VCaP (cell line): Measurements from ENCODE around the gene RCBTB2.

Experiments used
- H3K27ac ChIP-seq: fragments of 450-650 bp; 2 replicates; pipeline ENCODE4 v1.5.1; 2017
- TF ChIP-seq, protein P1 (sequence below): fragments of 450-650 bp; conservative IDR thresholded peaks from 2 replicates; pipeline ENCODE4 v1.5.1; 2017; ENCODE audit warnings: mild to moderate bottlenecking, moderate library complexity

RCBTB2 gene

DNA sequence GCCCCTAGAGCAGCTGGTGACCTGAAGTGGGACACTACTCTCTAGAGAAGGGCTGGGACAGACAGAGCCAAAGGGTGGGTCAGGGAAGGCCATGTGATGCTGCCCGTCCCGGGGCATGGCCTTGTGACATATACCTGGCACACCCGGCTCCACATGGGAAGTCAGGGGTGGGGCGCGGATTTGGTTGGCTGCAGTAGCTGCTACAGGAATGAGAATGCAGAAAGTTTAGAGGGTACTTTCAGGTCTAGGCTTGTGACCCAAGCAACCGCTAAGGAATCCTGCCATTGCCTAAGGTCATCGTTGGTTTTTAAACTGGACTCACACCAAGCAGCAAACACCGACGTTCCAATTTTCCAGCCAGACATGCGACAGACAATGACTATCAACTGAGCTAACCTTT lies 25.9 kb downstream of the RCBTB2 start:
- H3K27ac ChIP-seq: no peak overlapping the region
- TF ChIP-seq, protein P1, sequence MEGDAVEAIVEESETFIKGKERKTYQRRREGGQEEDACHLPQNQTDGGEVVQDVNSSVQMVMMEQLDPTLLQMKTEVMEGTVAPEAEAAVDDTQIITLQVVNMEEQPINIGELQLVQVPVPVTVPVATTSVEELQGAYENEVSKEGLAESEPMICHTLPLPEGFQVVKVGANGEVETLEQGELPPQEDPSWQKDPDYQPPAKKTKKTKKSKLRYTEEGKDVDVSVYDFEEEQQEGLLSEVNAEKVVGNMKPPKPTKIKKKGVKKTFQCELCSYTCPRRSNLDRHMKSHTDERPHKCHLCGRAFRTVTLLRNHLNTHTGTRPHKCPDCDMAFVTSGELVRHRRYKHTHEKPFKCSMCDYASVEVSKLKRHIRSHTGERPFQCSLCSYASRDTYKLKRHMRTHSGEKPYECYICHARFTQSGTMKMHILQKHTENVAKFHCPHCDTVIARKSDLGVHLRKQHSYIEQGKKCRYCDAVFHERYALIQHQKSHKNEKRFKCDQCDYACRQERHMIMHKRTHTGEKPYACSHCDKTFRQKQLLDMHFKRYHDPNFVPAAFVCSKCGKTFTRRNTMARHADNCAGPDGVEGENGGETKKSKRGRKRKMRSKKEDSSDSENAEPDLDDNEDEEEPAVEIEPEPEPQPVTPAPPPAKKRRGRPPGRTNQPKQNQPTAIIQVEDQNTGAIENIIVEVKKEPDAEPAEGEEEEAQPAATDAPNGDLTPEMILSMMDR: no peak

DNA sequence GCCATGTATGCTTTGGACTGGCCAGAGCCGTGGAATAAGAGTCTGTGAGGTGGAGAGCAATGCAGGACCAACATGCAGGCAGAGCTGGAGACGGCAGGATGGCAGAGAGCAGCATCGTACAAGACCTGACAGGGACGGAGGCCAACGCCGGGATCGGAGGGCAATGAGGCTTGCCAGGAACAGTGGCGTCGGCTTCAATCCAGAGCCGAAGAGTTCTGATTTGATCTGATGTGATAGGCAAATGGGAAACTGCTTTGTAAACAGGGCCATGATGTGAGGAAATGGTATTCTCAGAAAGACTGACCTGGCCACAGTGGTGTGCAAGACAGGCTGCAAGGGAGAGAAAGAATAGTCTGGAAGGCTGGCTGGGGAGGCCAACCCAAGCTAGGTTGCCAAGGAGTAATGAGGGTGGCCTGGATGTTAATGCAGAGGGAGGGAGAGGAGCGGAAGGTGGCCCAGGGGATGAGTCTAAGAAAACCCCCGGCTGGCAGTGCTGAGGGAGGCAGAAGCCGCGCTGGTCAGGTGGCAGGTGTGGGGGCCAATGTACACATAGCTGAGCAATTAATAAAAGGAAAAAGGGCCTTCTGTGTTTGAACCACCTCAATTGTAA lies 26.7 kb downstream of the RCBTB2 start:
- TF ChIP-seq, protein P1: no peak
- H3K27ac ChIP-seq: no peak overlapping the region

DNA sequence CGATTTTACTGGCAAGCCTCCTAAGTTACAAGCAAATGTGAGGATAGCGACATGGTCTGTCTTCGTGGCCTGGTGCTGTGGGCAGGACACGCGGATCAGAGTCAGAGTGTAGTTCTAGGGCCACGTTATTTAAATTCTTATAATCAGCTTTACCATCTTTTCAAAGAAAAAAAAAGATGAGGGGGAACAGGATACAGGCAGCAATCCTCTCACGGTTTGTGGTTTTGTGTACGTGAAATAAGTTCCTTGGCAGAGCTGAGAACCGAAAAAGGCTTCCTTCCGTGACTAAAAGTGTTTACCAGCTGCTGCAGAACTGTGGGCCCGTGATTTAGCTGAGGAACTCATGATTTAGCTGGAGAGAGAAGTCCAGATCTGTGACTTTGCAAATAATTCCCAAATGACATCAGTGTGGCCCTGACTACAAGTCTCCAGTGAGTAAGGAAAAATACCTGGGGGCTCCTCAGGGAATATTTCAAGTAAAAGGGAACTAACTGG lies 27.2 kb downstream of the RCBTB2 start:
- no peak overlapping the region for H3K27ac ChIP-seq
- TF ChIP-seq, protein P1: no peak

DNA sequence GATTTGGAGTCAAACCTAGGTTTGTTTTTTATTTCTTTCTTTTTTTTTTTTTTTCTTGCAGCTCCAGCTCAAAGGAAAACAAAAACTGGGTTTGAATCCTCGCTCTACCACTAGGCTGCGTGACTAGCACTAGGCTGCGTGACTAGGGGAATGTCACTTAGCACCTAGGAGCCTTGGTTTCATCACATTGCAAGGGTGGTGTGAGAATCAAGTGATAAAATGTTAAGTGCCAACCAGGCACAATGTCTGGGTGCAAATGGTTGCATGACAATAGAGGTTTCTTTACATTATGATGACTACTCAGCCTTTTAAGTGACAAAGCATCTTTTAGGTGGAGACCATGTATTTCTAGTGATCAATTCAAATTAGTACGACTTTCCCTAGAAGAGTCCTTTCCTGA lies 27.9 kb downstream of the RCBTB2 start:
- no peak overlapping the region for H3K27ac ChIP-seq
- TF ChIP-seq, protein P1: no peak

DNA sequence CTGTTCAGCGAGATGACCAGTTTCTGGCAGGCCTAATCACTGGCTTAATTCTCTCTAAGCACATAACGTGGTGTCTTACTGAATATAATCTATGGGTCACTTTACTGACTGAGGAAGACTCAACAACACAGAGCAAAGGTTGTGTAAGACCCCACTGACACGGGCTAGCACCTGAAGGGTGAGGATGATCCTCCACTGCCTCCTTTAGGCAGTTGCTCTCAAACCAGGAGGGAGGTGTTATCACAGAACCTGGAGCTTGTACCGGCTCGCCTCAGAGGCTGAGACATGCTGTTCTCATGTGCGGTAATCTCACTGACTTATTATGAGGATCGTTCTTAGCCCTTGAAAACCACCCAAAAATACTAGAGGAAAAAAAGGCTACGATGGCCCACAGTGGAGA lies 28.3 kb downstream of the RCBTB2 start:
- TF ChIP-seq, protein P1: no peak
- H3K27ac ChIP-seq: no peak overlapping the region

DNA sequence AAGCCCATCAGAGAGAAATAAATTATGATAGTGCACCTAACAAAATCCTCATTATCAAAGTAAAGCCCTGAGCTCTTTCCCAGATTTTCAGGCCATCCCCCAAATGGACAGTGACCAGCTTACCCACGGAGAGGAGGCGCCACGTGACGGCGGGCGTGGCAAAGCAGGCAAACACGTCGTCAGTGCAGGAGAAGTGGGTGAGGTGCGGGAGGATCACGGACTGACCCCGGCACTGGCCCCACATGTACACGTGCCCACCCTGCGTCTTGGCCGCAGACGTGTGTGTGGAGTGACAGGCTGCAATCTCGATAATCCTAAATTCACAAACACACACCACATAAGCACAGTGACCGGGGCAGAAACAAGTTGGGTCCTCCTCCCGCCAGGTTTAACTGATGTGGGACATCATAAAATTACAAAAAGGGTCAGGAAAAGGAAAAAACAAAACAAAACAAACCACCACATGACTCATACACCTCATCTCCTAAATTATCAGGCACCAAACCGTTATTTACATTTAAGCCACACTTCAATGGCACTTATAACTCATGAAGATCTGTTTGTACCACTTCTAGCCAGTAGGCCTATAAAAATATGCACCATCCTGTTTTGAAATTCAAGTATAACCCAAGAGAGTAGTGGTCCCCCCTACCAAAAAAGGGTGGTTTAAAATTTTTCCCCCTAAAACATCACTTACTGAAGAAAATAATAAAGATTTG lies 30.1 kb downstream of the RCBTB2 start:
- H3K27ac ChIP-seq: no peak overlapping the region
- TF ChIP-seq, protein P1: no peak

DNA sequence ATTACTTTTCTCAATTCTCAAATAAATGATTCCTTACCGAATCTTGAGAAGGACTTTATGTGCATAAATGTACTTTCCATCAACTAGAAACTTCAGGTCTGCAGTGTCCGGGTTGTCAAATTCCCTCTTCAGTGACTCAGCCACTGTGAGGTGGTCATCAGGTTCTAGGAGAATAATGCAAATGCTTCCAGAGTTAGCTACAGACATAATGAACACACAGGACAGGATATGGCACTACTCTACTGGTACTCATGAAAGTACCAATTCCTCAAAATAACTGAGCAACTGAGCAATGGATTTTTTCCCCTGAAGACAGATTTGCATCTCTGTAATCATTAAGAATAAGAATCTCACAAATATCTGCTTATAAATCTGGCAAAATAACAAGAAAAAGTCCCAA lies 31.2 kb downstream of the RCBTB2 start:
- TF ChIP-seq, protein P1: no peak
- no peak overlapping the region for H3K27ac ChIP-seq
